Measurements from ENCODE around the gene RBPJ.

GRCh38 chr4:26404743-26405206, 84.0 kb downstream of the RBPJ start:
- TF ChIP-seq CTCF (IDR thresholded peaks at IDR 0.05 in 8 of 11, conservative IDR thresholded peaks at IDR 0.05 in 3 of 11) (no peak), POLR2AphosphoS5 (IDR thresholded peaks at IDR 0.05) (no peak)

Data from spleen (tissue), 7 donors.